GM21447 (cell line): ENCODE measurements around the gene EIF3C.
A peak's percentile ranks its signal among the peaks of the same experiment; 100 is the strongest.
"Not testable (repeated sequence)": the region's sequence is repeated elsewhere in the genome, so short reads cannot be mapped to it uniquely, and the experiment has no call there.

ENCODE experiments used
- ATAC-seq: cut with Tn5 transposase; IDR thresholded peaks from one replicate; pipeline ENCODE4 v1.9.1; 2021; ENCODE audit not compliant: unreplicated experiment

The EIF3C gene, protein sequence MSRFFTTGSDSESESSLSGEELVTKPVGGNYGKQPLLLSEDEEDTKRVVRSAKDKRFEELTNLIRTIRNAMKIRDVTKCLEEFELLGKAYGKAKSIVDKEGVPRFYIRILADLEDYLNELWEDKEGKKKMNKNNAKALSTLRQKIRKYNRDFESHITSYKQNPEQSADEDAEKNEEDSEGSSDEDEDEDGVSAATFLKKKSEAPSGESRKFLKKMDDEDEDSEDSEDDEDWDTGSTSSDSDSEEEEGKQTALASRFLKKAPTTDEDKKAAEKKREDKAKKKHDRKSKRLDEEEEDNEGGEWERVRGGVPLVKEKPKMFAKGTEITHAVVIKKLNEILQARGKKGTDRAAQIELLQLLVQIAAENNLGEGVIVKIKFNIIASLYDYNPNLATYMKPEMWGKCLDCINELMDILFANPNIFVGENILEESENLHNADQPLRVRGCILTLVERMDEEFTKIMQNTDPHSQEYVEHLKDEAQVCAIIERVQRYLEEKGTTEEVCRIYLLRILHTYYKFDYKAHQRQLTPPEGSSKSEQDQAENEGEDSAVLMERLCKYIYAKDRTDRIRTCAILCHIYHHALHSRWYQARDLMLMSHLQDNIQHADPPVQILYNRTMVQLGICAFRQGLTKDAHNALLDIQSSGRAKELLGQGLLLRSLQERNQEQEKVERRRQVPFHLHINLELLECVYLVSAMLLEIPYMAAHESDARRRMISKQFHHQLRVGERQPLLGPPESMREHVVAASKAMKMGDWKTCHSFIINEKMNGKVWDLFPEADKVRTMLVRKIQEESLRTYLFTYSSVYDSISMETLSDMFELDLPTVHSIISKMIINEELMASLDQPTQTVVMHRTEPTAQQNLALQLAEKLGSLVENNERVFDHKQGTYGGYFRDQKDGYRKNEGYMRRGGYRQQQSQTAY

DNA sequence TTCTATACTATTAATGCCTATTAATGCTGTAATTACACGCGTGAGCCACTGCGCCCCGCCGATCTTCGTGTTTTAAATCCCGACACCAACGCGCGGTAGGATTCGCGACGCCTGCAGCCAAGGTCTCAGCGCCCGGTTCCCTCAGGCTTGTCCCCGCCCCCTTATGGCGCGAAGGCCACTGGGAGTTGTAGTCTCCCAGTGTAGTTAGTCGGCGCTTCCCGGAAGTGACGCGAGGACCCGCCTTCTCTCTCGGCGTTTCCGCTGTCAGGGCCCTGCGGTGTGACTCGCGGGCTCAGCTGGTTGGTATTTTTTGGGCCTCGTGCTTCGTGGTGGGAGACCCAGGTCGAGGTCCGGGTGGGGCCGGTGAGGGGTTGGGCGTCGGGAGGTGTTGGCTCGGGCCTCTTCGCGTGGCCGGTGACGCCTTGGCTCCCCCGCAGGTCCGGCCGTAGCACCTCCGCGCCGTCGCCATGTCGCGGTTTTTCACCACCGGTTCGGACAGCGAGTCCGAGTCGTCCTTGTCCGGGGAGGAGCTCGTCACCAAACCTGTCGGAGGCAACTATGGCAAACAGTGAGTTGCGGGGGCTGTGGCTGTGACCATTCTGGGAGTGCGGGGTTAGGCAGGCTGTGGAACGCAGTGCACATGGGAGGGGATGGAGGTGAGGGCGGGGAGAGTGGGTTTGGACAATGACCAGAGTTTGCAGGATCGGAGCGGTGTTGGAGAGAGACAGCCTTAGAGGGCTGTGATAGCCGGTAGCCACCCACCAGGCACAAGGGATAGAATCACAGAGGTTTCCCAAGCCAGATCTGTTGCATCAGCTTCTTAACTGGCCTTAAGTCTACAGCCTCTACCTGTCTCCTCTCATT is at the start of gene EIF3C:
Gene EIF3C, plus strand, starts transcription at position 245 of the 864 bp plus-strand sequence. Its CDS starts 223 bp downstream, at position 468.
- peak; percentile 98 for ATAC-seq

DNA sequence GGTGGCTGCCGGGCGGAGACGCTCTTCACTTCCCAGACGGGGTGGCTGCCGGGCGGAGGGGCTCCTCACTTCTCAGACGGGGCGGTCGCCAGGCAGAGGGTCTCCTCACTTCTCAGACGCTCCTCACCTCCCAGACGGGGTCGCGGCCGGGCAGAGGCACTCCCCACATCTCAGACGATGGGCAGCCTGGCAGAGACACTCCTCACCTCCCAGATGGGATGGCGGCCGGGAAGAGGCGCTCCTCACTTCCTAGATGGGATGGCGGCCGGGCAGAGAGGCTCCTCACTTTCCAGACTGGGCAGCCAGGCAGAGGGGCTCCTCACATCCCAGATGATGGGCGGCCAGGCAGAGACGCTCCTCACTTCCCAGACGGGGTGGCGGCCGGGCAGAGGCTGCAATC is 45.0 kb upstream of the EIF3C start:
- ATAC-seq: not testable (repeated sequence)

DNA sequence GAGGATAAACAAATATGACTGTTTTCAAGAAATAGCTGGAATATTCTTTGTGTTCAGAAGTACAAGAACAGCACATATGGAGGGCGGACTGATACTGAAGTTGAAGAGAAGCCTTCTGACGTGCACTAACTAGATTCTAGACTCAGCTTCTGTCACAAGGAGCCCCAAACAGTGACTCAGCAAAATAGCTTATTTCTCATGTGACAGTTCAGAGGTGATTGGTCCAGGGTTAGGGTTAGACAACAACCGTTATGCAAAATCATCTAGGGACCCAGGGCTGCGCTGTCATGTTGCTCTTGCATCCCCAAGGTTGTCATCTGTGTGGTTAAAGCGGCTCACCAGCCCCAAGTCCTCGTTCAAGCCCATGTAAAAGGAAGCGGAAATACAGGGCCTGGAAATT is 43.8 kb upstream of the EIF3C start:
- not testable (repeated sequence) for ATAC-seq

DNA sequence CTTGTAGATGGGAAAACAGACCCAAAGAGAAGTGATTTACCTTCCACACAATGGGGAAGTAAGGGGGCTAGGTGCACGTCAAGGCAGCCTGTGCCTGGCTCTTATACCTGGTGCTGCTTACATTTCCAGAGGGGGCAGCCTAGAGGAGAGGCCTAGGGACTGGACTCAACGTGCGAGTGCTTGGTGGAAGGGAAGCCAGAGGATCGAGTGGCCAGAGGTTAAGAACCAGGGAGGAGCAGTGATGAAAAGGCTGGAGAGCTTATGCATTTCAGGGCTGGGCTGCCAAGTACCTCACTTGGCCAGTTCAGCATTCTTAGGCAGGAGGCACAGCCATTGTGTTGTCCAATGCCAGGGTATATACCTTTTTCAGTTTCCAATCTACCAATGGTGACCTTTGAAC is 43.1 kb upstream of the EIF3C start:
- ATAC-seq: not testable (repeated sequence)

DNA sequence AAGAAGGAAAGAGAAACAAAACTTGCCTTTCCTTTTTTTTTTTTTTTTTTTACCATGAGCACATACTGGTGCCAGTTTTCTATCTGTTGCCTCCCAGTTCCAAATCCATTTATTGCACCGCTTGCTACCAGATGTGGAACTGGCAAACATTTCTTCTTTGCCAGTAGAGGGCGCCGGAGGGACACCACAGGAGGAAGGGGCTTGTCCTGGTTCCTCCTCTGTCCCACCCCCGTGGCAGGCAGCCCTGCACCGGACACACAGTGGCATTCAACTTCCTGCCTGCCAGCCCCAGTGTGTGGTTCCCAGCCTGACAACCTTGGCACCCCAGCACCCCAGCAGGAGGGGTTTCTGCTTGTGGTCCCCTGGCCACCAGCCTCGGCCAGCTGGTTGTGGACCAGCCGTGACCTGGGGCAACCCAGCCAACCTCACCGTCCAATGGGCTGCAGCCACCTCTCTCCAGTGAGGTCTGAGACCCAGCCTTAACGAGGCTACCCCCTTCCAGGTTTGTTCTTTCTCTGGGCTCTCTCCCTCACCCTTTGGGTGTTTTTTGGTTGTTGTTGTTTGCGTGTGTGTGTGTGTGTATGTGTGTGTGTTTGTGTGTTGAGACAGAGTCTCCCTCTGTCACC is 22.8 kb upstream of the EIF3C start:
- peak; percentile 63 for ATAC-seq

DNA sequence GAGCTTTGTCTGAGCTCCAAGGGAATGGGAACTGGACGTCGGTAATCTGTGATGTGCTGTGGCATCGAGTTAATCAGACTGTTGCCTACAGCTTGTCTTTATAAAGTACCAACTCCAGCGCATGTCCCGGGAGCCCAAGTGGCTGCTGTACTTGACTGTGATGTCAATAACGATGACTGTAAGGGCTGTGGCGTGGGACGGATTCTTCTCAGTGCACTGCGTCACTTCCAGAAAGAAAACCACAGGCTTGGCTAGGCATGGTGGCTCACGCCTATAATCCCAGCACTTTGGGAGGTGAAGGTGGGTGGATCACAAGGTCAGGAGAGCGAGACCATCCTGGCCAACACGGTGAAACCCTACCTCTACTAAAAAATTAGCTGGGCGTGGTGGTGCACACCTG is 21.8 kb upstream of the EIF3C start:
- not testable (repeated sequence) for ATAC-seq

DNA sequence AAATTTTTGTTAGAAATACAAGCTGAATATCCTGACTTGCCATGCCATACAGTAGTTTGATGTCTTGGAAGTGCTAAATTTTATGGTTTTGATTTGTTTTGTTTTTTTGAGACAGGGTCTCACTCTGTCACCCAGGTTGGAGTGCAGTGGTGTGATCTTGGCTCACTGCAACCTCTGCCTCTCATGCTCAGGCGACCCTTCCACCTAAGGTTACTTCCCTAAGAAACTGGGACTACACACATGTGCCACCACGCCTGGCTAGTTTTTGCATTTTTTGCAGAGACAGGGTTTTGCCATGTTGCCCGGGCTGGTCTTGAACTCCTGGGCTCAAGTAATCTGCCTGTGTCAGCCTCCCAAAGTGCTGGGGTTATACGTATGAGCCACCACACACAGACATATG is 19.5 kb upstream of the EIF3C start:
- ATAC-seq: not testable (repeated sequence)

DNA sequence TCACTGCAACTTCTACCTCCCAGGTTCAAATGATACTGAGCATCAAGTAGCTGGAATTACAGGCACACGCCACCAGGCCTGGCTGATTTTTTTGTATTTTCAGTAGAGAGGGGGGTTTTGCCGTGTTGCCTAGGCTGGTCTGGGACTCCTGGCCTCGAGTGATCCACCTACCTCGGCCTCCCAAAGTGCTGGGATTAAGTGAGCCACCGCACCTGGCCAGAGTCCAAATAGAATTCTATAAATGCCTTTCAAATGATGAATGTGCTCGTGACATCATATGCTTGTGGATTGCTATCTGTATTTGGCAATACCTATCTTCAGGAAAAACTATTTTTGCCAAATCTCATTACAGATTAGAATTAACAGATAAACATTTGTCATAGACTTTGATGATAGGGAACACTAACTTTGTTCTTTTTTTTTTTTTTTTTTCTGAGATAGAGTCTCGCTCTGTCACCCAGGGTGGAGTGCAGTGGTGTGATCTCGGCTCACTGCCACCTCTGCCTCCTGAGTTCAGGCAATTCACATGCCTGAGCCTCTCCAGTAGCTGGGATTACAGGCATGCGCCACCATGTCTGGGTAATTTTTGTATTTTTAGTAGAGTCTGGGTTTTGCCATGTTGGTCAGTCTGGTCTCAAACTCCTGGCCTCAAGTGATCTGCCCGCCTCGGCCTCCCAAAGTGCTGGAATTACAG is 17.9 kb upstream of the EIF3C start:
- not testable (repeated sequence) for ATAC-seq

DNA sequence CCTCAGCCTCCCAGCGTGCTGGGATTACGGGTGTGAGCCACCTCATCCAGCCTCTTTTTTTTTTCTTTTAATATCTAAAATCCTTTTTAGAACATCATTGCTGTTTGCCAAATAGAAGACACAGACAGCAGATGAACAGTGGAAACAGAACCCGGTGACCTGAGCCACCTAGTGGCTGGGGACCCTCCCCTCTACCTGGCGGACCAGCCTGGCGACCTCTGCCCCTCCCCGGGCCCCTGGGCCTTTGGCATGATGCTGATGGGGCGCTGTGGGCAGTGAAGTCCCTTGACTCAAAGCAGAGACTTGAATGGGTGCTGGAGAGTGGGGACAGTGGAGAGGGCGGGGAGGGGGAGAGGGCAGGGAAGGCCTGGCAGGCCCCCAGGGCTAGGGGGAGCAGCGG is 11.5 kb upstream of the EIF3C start:
- ATAC-seq: not testable (repeated sequence)

DNA sequence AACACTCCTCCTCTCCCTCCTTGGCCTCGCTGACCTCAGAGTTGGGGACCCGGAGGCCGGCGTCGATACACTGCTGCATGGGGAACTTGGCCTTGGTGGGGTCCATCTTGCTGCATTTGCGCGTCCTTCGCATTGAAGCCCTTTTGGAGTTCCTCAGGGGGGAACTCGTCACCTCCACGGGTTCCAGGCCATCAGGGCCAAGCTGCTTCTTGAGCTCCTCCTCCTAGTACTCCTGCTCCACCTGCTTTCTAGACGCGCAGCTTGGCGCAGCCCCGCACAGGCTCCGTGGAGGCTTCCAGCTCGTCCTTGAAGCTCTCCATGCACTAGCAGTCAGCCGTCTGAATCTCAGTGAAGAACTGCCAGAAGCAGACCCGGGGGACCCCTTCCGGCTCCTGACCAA is 10.9 kb upstream of the EIF3C start:
- not testable (repeated sequence) for ATAC-seq

DNA sequence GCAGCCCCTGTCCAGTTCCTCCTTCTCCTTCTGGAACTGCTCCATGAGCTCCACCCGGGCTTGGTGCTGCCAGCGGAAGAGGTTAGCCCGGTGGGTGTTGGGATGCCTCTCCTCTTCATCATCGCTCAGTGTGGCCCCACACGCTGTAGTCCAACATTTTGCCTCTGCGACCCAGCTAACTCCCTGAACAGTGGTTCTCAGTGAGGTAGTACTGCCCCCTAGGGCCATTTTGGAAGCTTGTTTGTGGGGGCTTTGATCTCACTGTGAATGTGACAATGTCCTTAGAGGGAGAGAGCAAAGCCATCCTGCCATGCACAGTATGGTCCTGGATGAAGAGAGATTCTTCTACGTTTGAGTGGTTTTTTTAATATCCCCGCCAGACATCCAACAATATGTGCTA is 9.9 kb upstream of the EIF3C start:
- ATAC-seq: not testable (repeated sequence)

DNA sequence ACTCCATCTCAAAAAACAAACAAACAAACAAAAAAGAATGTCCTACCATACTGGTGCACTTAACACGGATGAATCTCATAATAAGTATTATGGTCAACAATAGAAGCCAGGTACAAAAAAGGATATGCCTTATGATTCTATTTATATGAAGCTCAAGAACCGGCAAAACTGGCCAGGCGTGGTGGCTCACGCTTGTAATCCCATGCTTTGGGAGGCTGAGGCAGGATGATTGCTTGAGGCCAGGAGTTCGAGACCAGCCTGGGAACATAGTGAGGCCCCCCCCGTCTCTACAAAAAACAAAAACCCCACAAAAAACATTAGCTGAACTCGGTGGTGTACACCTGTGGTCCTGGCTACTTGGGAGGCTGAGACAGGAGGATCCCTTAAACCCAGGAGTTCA is 7.0 kb upstream of the EIF3C start:
- not testable (repeated sequence) for ATAC-seq

DNA sequence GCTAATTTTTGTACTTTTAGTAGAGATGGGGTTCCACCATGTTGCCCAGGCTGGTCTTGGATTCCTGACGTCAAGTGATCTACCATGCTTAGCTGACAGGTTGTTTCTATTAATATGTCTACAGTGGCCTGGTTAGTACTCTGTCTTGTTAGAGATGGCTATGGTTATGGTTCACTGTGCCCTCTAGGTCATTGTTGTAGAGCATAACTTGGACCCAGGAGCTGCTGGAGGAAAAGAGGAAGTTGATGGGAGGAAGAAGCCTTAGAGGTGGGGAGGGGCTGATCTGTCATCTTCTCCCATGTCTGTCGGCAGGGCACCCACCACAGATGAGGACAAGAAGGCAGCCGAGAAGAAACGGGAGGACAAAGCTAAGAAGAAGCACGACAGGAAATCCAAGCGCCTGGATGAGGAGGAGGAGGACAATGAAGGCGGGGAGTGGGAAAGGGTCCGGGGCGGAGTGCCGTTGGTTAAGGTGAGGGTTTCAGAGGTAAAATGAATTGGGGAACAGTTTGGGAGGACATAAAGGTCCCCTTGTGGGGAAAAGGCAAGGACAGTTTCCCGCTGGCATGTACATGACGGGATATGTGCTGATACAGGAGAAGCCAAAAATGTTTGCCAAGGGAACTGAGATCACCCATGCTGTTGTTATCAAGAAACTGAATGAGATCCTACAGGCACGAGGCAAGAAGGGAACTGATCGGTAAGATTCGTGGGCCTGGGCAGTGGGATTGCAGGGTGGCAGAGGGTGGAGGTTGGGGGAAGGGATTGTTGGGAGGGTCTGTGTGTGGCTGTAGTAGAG is 11.8 kb downstream of the EIF3C start:
- ATAC-seq: not testable (repeated sequence)

DNA sequence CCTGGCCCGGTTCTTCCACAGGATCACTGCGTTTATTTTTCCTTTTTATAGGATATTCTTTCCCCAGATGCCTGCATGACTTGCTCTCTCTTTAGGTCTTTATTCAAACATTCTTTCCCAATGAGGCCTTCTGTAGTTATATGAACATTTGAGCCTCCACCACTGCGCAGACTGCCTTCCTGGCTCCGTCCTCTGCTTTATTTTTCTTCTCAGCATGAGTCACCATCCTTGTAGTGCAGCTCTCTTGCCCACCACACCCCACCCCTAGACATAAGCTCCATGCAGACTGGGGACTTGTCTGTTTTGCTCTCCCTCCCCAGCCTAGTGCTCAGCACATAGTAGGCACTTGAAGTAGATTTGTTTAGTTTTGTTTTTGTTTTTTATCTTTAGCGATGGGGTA is 20.0 kb downstream of the EIF3C start:
- ATAC-seq: not testable (repeated sequence)

DNA sequence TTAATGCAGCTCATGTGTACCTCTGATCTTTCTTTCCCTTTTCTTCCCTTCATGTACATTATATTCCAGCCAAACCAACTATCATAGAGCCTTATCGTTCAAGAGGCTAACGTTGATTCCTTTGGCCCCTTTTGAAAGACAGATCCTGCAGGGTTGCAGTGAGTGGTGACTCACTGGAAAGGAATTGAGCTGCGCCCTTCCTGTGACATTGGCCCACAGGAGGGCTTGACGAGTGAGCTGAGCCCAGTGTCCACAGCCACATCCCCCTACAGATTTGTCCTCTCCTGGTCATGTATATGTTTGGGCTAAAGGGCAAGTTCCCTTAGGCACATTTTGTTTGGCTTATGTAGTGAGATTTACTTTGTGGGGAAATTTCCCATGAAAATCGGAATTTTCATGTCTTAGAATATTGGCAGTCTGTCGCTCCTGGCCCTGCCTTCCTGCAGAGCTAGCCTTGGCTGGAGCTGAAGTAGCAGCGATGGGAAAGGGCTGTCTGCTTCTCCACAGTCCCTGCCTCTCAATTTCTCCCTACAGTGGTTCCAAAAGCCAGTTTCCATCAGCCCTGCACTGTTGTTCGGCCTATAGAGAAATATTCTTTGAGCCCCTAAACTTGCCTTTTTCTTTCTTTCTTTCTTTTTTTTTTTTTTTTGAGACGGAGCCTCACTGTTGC is 21.3 kb downstream of the EIF3C start:
- ATAC-seq: not testable (repeated sequence)

DNA sequence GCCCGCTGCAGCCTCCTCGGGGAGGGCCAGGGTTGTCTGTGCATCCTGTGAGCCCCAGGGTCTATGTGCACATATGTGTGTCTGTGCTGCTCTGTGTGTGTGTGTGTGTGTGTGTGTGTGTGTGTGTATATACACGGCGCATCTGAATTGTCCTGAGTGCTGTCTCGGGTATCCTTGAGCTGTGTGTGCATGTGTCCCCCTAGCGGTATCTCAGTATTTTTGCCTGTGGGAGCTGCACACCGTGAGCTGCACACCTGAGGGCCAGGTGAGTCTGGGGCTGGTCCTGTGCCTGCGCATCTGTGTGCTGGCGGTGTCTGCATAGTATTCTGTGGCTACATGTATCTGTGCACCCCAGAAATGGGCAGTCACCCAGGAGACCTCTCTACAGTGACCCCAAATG is 28.5 kb downstream of the EIF3C start:
- ATAC-seq: not testable (repeated sequence)

DNA sequence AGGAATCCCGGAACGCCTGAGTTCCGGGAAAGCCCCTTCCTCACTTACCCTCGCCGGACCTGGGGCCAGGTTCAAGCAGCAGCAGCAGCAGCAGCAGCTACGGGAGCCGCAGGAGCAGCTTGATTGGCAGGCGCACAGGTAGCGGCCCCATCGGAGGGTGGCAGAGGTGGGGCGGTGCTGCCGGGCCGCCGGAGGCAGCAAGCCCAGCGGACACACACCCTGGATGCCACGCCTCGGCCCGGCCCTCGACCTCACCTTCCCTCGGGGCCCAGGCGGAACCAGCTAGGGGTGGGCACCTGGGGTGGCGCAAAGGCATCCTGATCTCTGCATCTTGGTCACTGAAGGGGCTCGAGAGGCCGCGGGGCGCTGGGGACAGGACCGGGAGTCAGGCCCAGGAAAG is 29.4 kb downstream of the EIF3C start:
- ATAC-seq: not testable (repeated sequence)

DNA sequence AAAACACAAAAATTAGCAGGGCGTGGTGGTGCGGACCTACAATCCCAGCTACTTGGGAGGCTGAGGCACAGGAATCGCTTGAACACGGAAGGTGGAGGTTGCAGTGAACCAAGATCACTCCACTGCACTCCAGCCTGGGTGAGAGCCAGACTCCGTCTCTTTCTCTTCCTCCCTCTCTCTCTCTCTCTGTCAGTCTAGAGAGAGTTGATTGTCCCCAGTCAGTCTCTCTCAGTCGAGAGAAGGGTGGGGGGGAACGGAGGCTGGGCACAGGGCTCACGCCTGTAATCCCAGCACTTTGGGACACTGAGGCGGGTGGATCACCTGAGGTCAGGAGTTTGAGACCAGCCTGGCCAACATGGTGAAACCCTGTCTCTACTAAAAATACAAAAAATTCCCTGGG is 30.0 kb downstream of the EIF3C start:
- ATAC-seq: not testable (repeated sequence)
